HK-2 (cell line): Measurements from ENCODE around the gene KLF6.

Experiments used
- DNase-seq: peaks from one replicate; pipeline ENCODE4 v3.0.0-alpha.2; 2018; ENCODE audit not compliant: unreplicated experiment

KLF6 gene

DNA sequence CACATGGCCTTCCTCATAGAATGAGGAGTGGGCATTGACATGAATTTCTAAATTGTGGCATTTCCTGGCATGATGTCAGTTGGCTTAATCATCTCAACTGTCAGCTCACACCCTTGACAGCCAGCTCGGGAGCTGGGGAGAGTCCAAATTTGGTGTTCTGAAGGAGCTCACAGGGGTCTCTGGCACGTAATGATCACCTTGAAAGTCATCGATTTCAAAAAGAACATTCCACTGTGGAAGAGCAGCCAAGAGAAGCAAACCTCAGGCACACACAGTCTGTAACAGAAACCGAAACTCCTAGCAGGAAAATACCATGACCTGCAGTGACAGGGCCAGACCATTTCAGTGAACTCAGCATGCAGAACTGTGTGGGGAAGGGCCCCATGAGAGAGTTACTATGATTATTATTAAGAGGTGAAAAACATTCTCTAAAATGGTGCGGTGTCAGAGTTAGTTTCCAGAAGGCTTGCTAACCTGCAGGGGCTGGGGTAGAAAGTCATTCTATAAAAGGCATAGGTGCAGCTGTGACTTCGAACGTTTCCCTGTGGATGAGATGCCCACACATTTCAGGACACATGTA lies 26.4 kb upstream of the KLF6 start:
- peak; percentile 70 for DNase-seq

DNA sequence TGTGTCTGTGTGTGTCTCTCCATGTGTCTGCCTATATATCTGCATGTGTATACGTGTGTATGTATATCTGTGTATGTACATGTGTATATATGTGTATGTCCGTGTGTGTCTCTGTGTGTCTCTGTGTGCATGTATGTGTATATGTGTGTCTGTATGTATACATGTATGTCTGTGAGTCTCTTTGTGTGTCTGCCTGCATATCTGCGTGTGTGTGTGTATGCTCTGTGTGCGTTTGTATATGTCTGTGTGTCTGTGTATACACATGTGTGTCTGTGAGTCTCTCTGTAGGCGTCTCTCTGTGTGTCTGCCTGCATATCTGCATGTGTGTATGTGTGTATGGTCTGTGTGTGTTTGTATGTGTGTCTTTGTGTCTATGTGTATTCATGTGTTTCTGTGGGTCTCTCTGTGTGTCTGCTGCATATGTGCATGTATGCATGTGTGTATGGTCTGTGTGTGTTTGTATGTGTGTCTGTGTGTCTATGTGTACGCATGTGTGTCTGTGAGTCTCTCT lies 23.7 kb upstream of the KLF6 start:
- no peak for DNase-seq

GRCh38 chr10:3807928-3808496 lies 23.0 kb upstream of the KLF6 start:
- DNase-seq, result no peak

GRCh38 chr10:3807211-3807927 lies 22.4 kb upstream of the KLF6 start:
- DNase-seq, result no peak

- peak; percentile 65 for DNase-seq
Observed at GRCh38 chr10:3806603-3807002, 21.6 kb upstream of the KLF6 start.

- peak; percentile 62 for DNase-seq
Observed at GRCh38 chr10:3805791-3806461, 20.9 kb upstream of the KLF6 start.

- DNase-seq, result no peak
Observed at GRCh38 chr10:3805201-3805790, 20.3 kb upstream of the KLF6 start.

DNA sequence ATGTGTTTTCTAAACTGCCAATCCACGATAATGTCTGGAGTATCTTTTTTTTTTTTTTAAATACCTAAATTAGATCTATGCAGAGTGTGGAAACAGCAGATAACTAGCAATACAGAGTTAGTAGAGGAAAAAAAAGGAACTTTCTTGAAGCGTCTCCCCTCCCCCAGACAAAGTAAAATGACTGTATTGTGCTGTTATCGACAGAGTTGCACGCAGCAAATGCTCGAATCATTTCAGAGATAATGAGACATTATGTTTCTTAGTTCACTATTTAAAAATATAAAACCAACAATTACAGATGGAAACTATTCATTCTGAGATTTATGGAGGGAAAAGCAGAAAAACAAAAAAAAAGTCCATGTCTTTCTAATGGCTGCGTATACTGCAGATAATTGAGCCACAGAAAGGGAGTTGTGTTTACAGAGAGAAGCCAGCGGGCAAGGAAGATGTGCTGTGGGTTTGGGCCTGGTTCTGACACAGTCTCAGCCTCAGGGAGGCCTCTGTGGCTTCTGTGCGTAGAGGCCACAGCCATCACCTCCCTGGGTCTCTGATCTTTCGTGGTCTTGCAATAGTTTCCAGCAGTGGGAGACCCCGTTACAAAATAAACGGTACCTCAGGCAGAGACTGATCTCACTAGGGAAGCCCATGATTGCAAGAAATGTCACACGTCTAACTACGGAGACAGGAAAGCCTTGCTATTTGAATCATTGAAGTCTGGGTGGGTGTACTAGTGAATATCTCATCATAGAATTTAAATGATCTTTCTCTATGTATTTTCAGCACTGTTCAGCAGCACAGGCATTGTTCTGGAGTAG lies 19.1 kb upstream of the KLF6 start:
- DNase-seq, result no peak

- DNase-seq, result peak; percentile 49
Observed at GRCh38 chr10:3803295-3803926, 18.4 kb upstream of the KLF6 start.

DNA sequence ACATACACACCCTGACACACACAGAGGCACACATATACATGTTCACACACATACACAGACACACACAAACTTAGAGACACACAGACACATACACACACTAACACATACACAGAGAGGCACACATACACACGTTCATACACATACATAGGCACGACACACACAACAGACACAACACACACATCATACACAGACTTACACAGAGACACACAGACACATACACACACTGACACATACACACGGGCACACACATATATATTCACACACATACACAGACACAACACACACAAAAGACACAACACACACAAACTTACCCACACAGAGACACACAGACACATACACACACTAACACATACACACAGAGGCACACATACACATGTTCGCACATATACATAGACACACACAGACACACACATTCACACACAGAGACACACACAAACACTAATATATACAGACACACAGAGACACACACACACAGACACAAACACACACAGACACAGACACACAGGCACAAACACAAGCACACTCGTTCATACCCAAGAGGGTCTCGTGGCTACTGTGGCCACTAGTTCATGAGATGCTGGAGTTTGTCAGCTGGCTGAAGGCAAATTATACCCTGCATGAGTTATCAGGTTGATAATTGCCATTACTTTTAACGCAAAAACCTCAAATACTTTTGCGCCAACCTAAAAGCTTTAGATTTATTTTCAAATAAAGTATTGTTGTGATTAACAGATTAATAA lies 17.7 kb upstream of the KLF6 start:
- no peak for DNase-seq

DNA sequence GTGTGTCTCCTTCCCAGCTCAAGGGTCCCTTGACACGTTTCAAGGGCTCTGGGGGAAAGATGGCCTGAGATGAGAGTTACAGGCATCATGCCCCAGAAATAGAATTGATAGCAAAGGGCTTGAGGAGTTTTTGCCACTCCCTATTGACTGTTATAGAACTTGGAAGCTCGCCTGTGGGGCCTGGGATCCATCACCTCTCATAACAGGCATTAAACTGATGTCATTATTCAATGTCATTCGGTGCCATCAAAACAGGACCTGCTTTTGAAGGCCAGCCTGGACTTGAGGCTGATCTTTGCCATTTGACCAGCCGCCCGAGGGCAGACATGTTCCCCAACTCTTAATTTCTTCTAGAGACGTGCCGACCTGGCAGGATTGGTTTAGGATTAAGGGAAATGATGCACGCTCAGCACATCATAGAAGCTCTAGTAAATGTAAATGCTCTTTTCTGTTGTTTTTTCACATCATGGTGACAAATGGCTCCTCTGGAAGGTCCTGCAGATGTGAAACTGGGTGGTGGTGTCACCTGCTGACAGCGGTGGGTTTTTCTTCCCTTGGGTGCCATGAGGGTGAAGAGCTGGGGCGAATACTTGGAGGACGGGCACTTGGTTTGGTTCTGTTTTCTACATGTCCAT lies 16.7 kb upstream of the KLF6 start:
- DNase-seq, result no peak

DNA sequence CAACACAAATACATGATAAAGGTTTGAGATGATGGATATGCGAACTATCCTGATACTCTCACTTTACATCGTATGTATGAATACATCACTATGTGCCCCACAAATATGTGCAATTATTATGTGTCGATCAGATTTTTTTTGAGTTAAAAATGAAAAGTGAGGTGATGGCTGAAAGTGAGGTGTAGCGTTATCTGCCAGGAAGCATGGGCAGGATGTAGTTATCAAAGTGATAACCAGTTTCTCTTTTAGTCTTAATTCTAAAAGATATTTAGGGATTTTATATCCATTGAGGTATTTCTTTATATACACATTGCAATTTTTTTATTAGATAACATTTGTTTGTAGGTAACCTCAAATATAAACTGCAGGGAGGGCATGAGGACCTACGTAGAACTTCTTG lies 15.6 kb upstream of the KLF6 start:
- no peak for DNase-seq

- DNase-seq, result no peak
Observed at GRCh38 chr10:3797750-3798149, 12.7 kb upstream of the KLF6 start.

- DNase-seq, result no peak
Observed at GRCh38 chr10:3793553-3793952, 8.5 kb upstream of the KLF6 start.

- DNase-seq, result no peak
Observed at GRCh38 chr10:3792710-3793219, 7.8 kb upstream of the KLF6 start.

- DNase-seq, result no peak
Observed at GRCh38 chr10:3791974-3792633, 7.1 kb upstream of the KLF6 start.

GRCh38 chr10:3790858-3791257 lies 5.8 kb upstream of the KLF6 start:
- DNase-seq, result no peak

GRCh38 chr10:3790272-3790671 lies 5.3 kb upstream of the KLF6 start:
- DNase-seq, result no peak

DNA sequence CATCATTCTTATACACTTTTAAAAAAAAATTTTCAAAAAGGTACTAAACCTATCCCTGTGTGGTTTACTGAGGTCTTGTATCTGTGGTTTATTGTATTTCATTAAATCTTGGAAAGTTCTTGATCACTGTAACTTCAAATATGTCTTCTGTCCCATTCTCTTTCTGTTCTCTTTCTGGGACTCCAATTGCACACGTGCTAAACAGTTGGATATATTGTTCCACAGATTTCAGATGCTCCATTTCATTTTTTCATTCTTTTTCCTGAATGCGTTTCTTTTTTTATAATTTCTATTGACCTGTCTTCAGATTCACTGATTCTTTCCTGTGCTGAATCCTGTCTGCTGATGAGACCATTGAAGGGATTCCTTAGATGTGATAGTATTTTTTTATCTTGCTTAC lies 4.6 kb upstream of the KLF6 start:
- DNase-seq, result no peak
